ENCODE data around the gene TSPAN9. TPM values are rescaled to one million over a fixed set of nuclear protein-coding genes. Genes with fewer than 3 reads are reported as not detected.

Gene TSPAN9
- 22.0 and 23.3 TPM in 2 replicates for total RNA-seq

GRCh38 chr12:3076730-3077571 is at the start of gene TSPAN9:
Gene TSPAN9, plus strand, starts transcription at chr12:3077379. Its CDS starts 123,815 bp downstream, at chr12:3201194.

Other genes starting within 250 kb of the TSPAN9 start
- gene NRIP2, start 242.3 kb upstream of the TSPAN9 start, total RNA-seq = not detected in 2 replicates
- not detected in 2 replicates for gene TEX52, start 220.3 kb upstream of the TSPAN9 start, total RNA-seq
- 1.7 and 1.8 TPM in 2 replicates for gene FOXM1, start 200.2 kb upstream of the TSPAN9 start, total RNA-seq
- gene RHNO1, start 200.2 kb upstream of the TSPAN9 start, total RNA-seq = 13.6 and 14.9 TPM in 2 replicates
- gene TULP3, start 186.5 kb upstream of the TSPAN9 start, total RNA-seq = 22.3 and 22.8 TPM in 2 replicates
- 6.0 and 6.5 TPM in 2 replicates for gene TEAD4, start 118.0 kb upstream of the TSPAN9 start, total RNA-seq

All from smooth muscle cell of bladder (primary cell).